ENCODE measurements around the gene MDFI.
"Not testable (repeated sequence)": the region's sequence is repeated elsewhere in the genome, so short reads cannot be mapped to it uniquely, and the experiment has no call there.

Gene MDFI

DNA sequence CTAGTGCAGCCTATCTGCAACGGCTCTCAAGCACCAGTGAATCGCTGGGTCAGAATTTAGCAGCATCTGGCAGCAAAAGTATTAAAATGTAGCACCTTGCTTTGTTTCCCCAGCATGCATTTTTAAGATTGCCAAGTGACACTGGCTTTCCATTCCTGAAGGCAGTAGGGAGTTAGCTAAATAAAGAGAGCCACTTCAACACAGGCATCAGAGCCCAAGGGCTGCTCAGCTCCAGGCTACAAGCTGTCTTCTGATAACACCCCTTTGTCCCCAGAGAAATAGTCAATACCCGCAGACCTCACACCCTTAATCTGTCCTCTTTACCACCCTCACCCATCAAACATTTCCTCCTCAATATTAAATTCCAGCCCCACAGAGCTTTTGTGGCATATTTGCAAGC, 19.7 kb upstream of the MDFI start:
- Histone ChIP-seq H4K20me1 (ENCODE audit: insufficient read depth, low read length) (no peaks in the 10 kb centered on the region), H3K4me1 (ENCODE audit: insufficient read depth, low read length, severe bottlenecking) (no peaks in the 10 kb centered on the region), H3K36me3 (ENCODE audit: insufficient read depth, low read length) (no peaks in the 10 kb centered on the region), H3F3A (ENCODE audit: insufficient read depth, low read length) (no peaks in the 10 kb centered on the region), H3K9me2 (ENCODE audit: low read depth, low read length) (no peaks in the 10 kb centered on the region), H2AFZ (ENCODE audit: low read length) (no peak overlapping the region), H3K4me2 (ENCODE audit: low read length) (no peak overlapping the region), H3K4me3 (ENCODE audit: low read depth, low read length, poor library complexity, severe bottlenecking) (no peak overlapping the region), H3K9me3 (ENCODE audit: low read length) (peaks cover 6% of the 10 kb centered on the region), H3K9ac (ENCODE audit: low read length) (no peak overlapping the region), H3K27ac (ENCODE audit: low read depth, low read length, poor library complexity, severe bottlenecking) (no peak overlapping the region), H3K79me2 (ENCODE audit: insufficient read depth, low read length) (no peaks in the 10 kb centered on the region), H3K27me3 (ENCODE audit: insufficient read depth, low read length) (no peaks in the 10 kb centered on the region; the same call in 1 of the 2 replicates)
- no peak for TF ChIP-seq EZH2 (IDR thresholded peaks at IDR 0.05; ENCODE audit: borderline replicate concordance, low read length)
- TF ChIP-seq, protein P1, sequence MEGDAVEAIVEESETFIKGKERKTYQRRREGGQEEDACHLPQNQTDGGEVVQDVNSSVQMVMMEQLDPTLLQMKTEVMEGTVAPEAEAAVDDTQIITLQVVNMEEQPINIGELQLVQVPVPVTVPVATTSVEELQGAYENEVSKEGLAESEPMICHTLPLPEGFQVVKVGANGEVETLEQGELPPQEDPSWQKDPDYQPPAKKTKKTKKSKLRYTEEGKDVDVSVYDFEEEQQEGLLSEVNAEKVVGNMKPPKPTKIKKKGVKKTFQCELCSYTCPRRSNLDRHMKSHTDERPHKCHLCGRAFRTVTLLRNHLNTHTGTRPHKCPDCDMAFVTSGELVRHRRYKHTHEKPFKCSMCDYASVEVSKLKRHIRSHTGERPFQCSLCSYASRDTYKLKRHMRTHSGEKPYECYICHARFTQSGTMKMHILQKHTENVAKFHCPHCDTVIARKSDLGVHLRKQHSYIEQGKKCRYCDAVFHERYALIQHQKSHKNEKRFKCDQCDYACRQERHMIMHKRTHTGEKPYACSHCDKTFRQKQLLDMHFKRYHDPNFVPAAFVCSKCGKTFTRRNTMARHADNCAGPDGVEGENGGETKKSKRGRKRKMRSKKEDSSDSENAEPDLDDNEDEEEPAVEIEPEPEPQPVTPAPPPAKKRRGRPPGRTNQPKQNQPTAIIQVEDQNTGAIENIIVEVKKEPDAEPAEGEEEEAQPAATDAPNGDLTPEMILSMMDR (IDR thresholded peaks at IDR 0.05; ENCODE audit: low read length) = no peak

GRCh38 chr6:41619193-41619592, 19.1 kb upstream of the MDFI start:
- not testable (repeated sequence) for H3K4me2 ChIP-seq (ENCODE audit: low read length); H3K27ac ChIP-seq (ENCODE audit: low read depth, low read length, poor library complexity, severe bottlenecking); H2AFZ ChIP-seq (ENCODE audit: low read length); H3K9me3 ChIP-seq (ENCODE audit: low read length); H3F3A ChIP-seq (ENCODE audit: insufficient read depth, low read length); H3K79me2 ChIP-seq (ENCODE audit: insufficient read depth, low read length); H3K4me1 ChIP-seq (ENCODE audit: insufficient read depth, low read length, severe bottlenecking); H3K36me3 ChIP-seq (ENCODE audit: insufficient read depth, low read length); H3K4me3 ChIP-seq (ENCODE audit: low read depth, low read length, poor library complexity, severe bottlenecking); H4K20me1 ChIP-seq (ENCODE audit: insufficient read depth, low read length); H3K9me2 ChIP-seq (ENCODE audit: low read depth, low read length); H3K27me3 ChIP-seq (ENCODE audit: insufficient read depth, low read length); H3K9ac ChIP-seq (ENCODE audit: low read length)

DNA sequence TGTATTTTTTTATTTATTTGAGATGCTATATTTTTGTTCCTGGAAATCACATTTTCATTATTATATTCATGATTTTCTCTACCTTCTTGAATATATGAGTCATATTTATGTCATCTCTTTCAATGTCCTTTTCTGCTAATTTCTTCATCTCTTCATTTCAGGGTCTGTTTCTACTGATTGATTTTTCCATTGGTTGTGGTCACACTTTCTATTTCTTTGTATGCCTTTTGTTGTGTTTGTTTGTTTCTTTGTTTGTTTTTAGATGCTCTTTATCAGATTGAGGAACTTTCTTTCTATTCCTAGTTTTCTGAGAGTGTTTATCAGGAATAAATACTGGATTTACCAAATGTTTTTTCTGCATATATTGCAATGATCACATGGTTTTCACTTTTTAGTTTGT, 16.9 kb upstream of the MDFI start:
- Histone ChIP-seq H3K36me3 (ENCODE audit: insufficient read depth, low read length) (no peaks in the 10 kb centered on the region), H3K4me3 (ENCODE audit: low read depth, low read length, poor library complexity, severe bottlenecking) (no peak overlapping the region), H3K9ac (ENCODE audit: low read length) (no peak overlapping the region), H3K9me2 (ENCODE audit: low read depth, low read length) (no peaks in the 10 kb centered on the region), H4K20me1 (ENCODE audit: insufficient read depth, low read length) (no peaks in the 10 kb centered on the region), H3K4me2 (ENCODE audit: low read length) (no peak overlapping the region), H3K27me3 (ENCODE audit: insufficient read depth, low read length) (no peaks in the 10 kb centered on the region; the same call in 1 of the 2 replicates), H3K27ac (ENCODE audit: low read depth, low read length, poor library complexity, severe bottlenecking) (no peak overlapping the region), H2AFZ (ENCODE audit: low read length) (no peak overlapping the region), H3K79me2 (ENCODE audit: insufficient read depth, low read length) (no peaks in the 10 kb centered on the region), H3K4me1 (ENCODE audit: insufficient read depth, low read length, severe bottlenecking) (peaks cover 17% of the 10 kb centered on the region), H3K9me3 (ENCODE audit: low read length) (peaks cover 5% of the 10 kb centered on the region; the same call in 1 of the 2 replicates), H3F3A (ENCODE audit: insufficient read depth, low read length) (no peaks in the 10 kb centered on the region)
- TF ChIP-seq, protein P1 (IDR thresholded peaks at IDR 0.05; ENCODE audit: low read length) = no peak
- TF ChIP-seq EZH2 (IDR thresholded peaks at IDR 0.05; ENCODE audit: borderline replicate concordance, low read length) = no peak

DNA sequence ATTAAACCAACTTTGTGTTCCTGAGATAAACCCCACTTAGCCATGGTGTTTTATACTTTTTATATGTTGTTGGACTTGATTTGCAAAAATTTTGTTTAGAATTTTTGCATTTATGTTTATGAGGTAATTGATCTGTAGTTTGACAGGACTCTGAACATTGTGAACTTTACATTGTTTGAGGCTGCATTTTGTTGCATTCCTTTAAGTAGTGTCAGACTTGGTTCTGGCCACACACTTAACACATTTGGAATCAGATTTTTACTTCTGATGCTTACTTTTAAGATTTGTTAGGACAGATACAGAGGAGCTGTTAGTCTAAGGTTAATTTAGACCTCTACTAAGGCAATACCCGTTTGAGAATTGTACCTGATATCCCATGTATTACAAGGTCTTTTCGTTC, 16.5 kb upstream of the MDFI start:
- Histone ChIP-seq H3K79me2 (ENCODE audit: insufficient read depth, low read length) (no peaks in the 10 kb centered on the region), H3K9me3 (ENCODE audit: low read length) (peaks cover 5% of the 10 kb centered on the region; the same call in 1 of the 2 replicates), H3K27ac (ENCODE audit: low read depth, low read length, poor library complexity, severe bottlenecking) (no peak overlapping the region), H2AFZ (ENCODE audit: low read length) (no peak overlapping the region), H3K4me3 (ENCODE audit: low read depth, low read length, poor library complexity, severe bottlenecking) (no peak overlapping the region), H3K4me1 (ENCODE audit: insufficient read depth, low read length, severe bottlenecking) (peaks cover 21% of the 10 kb centered on the region), H3K27me3 (ENCODE audit: insufficient read depth, low read length) (no peaks in the 10 kb centered on the region; the same call in 1 of the 2 replicates), H3K9me2 (ENCODE audit: low read depth, low read length) (no peaks in the 10 kb centered on the region), H4K20me1 (ENCODE audit: insufficient read depth, low read length) (no peaks in the 10 kb centered on the region), H3K36me3 (ENCODE audit: insufficient read depth, low read length) (no peaks in the 10 kb centered on the region), H3F3A (ENCODE audit: insufficient read depth, low read length) (no peaks in the 10 kb centered on the region), H3K9ac (ENCODE audit: low read length) (no peak overlapping the region), H3K4me2 (ENCODE audit: low read length) (no peak overlapping the region)
- TF ChIP-seq EZH2 (IDR thresholded peaks at IDR 0.05; ENCODE audit: borderline replicate concordance, low read length) = no peak
- TF ChIP-seq, protein P1 (IDR thresholded peaks at IDR 0.05; ENCODE audit: low read length) = no peak

All from OCI-LY1 (cell line).